Stimulated activated CD4-positive, alpha-beta T cell treated with anti-CD3 and anti-CD28 coated beads, Interleukin-15, amount 100 ng/mL, for 1 hour (primary cell): ENCODE data around the gene FOXD1.

ENCODE experiments used
- DNase-seq, 2 donors: peaks; one replicate each; pipeline ENCODE4 v3.0.0-alpha.2; 2020; ENCODE audit warnings: low read depth in 1 of 2, low spot score in 1 of 2

FOXD1 gene

GRCh38 chr5:73441378-73441777 is 7.2 kb downstream of the FOXD1 start:
- no peak for DNase-seq

- no peak for DNase-seq
Measured at GRCh38 chr5:73440262-73440661, 8.3 kb downstream of the FOXD1 start.

- DNase-seq = no peak
Measured at GRCh38 chr5:73438645-73439470, 9.7 kb downstream of the FOXD1 start.

- DNase-seq = no peak
Measured at GRCh38 chr5:73437777-73438644, 10.6 kb downstream of the FOXD1 start.

GRCh38 chr5:73437101-73437776 is 11.3 kb downstream of the FOXD1 start:
- DNase-seq = no peak

GRCh38 chr5:73436535-73437100 is 12.0 kb downstream of the FOXD1 start:
- no peak for DNase-seq

GRCh38 chr5:73435759-73436534 is 12.6 kb downstream of the FOXD1 start:
- DNase-seq = no peak

- DNase-seq = no peak
Measured at GRCh38 chr5:73434907-73435306, 13.7 kb downstream of the FOXD1 start.

GRCh38 chr5:73434461-73434860 is 14.1 kb downstream of the FOXD1 start:
- DNase-seq = no peak

GRCh38 chr5:73433982-73434342 is 14.6 kb downstream of the FOXD1 start:
- no peak for DNase-seq

- DNase-seq = no peak
Measured at GRCh38 chr5:73433272-73433981, 15.2 kb downstream of the FOXD1 start.

- DNase-seq = no peak
Measured at GRCh38 chr5:73431204-73431851, 17.2 kb downstream of the FOXD1 start.

GRCh38 chr5:73426034-73426433 is 22.5 kb downstream of the FOXD1 start:
- no peak for DNase-seq

- DNase-seq = no peak
Measured at GRCh38 chr5:73424556-73424977, 24.0 kb downstream of the FOXD1 start.

GRCh38 chr5:73422164-73422563 is 26.4 kb downstream of the FOXD1 start:
- DNase-seq = no peak

GRCh38 chr5:73420666-73421065 is 27.9 kb downstream of the FOXD1 start:
- DNase-seq = no peak

- DNase-seq = no peak
Measured at GRCh38 chr5:73419465-73420390, 28.8 kb downstream of the FOXD1 start.

- DNase-seq = no peak
Measured at GRCh38 chr5:73419117-73419464, 29.5 kb downstream of the FOXD1 start.
